GM21619 (cell line): ENCODE data around the gene NECTIN4.
"Not testable (repeated sequence)": the region's sequence is repeated elsewhere in the genome, so short reads cannot be mapped to it uniquely, and the experiment has no call there.

Experiments used
- ATAC-seq: cut with Tn5 transposase; IDR thresholded peaks from one replicate; pipeline ENCODE4 v1.9.1; 2021; ENCODE audit not compliant: unreplicated experiment

The NECTIN4 gene

GRCh38 chr1:161033751-161034150 lies 55.6 kb downstream of the NECTIN4 start:
- ATAC-seq = no peak

GRCh38 chr1:161032409-161032808 lies 56.9 kb downstream of the NECTIN4 start:
- ATAC-seq = no peak

GRCh38 chr1:161031874-161032273 lies 57.5 kb downstream of the NECTIN4 start:
- no peak for ATAC-seq

GRCh38 chr1:161029466-161029865 lies 59.9 kb downstream of the NECTIN4 start:
- ATAC-seq = not testable (repeated sequence)

- ATAC-seq = not testable (repeated sequence)
These were observed 62.4 kb downstream of the NECTIN4 start for GRCh38 chr1:161026954-161027353.

GRCh38 chr1:161022432-161022831 lies 66.9 kb downstream of the NECTIN4 start:
- not testable (repeated sequence) for ATAC-seq

- no peak for ATAC-seq
These were observed 67.4 kb downstream of the NECTIN4 start for GRCh38 chr1:161021970-161022353.

GRCh38 chr1:161021165-161021969 lies 68.0 kb downstream of the NECTIN4 start:
- ATAC-seq = peak; percentile 83
